ENCODE measurements around the gene HIVEP3.

DNA sequence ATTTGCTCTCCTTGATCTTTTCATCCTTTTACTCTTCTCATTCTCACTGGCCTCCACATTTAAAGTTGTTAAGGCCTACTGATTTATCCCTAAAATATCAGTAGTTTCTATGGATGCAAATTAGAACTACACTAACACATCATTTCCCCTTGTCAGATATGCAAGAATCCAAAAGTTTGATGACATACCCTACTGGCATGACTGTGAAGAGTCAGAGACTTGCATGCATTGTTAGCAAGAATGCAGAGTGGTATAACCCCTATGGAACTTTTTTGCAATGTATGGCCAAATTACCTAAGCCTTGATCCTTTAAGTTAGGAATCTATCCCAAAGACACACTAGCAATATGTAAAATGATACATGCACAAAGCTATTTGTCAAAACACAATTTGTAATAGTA, 23.6 kb upstream of the HIVEP3 start:
- TF ChIP-seq, protein P1, sequence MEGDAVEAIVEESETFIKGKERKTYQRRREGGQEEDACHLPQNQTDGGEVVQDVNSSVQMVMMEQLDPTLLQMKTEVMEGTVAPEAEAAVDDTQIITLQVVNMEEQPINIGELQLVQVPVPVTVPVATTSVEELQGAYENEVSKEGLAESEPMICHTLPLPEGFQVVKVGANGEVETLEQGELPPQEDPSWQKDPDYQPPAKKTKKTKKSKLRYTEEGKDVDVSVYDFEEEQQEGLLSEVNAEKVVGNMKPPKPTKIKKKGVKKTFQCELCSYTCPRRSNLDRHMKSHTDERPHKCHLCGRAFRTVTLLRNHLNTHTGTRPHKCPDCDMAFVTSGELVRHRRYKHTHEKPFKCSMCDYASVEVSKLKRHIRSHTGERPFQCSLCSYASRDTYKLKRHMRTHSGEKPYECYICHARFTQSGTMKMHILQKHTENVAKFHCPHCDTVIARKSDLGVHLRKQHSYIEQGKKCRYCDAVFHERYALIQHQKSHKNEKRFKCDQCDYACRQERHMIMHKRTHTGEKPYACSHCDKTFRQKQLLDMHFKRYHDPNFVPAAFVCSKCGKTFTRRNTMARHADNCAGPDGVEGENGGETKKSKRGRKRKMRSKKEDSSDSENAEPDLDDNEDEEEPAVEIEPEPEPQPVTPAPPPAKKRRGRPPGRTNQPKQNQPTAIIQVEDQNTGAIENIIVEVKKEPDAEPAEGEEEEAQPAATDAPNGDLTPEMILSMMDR (IDR thresholded peaks at IDR 0.05): no peak
- TF ChIP-seq POLR2A (IDR thresholded peaks at IDR 0.05): no peak

All from body of pancreas (tissue), 4 donors.